OCI-LY1 (cell line): Measurements from ENCODE around the gene PRKCA.

Experiments used
- CTCF ChIP-seq: fragments of 200-600 bp; sonication (generic), shearing (Covaris generic); IDR thresholded peaks from 2 replicates; pipeline ENCODE4 v1.5.1; 2017; ENCODE audit warnings: mild to moderate bottlenecking, antibody characterized with exemption, low read length, moderate library complexity, mixed read lengths
- EZH2 ChIP-seq: fragments of 200-600 bp; sonication (generic), shearing (Covaris generic); IDR thresholded peaks from 2 replicates; pipeline ENCODE4 v1.8.0; 2017; ENCODE audit warnings: borderline replicate concordance, mixed run types, mild to moderate bottlenecking, antibody characterized with exemption, low read length, moderate library complexity, mixed read lengths

GRCh38 chr17:66476014-66476413 lies 173.6 kb downstream of the PRKCA start:
- no peak for TF ChIP-seq CTCF
- no peak for TF ChIP-seq EZH2
